ENCODE data around the gene IFFO2.

DNA sequence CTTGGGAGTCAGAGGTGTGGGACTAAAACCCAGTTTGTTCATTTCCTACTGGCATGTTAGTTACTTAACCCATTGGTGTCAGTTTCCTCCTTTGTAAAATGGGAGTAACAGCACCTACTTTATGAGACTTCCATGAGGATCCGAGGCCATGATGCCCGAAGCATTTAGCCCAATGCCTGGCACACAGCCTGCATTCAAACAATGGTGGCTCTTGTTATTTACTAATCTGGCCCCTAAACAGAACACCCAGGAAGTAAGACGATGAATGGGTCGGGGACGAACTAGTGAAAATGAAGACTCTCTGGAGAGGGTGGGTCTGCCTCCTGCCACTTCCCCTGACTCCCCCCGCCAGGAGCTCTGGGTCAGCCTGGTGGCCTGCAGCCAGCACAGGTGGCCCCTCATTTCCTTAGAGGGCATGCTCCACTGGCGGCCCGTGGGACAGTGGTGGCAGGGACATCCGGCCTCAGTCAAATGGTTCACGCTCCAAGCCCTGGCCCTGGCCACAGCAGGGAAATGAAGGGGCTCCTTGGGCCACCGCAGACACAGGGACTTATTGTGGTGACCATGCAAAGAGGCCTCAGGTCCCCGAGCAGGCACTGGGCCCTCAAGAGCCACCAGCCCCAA lies 87.6 kb downstream of the IFFO2 start:
- TF ChIP-seq SUZ12 (IDR thresholded peaks at IDR 0.05; ENCODE audit: extremely low read depth, insufficient read depth, insufficient read length) (no peak), YY1 (IDR thresholded peaks at IDR 0.05; ENCODE audit: insufficient read depth, insufficient read length) (no peak)
